ENCODE data around the gene MYEOV. TPM values are rescaled to one million over a fixed set of nuclear protein-coding genes. Genes with fewer than 3 reads are reported as not detected.

The MYEOV gene
- total RNA-seq, 1 experiment from 2014 or later = not detected

DNA sequence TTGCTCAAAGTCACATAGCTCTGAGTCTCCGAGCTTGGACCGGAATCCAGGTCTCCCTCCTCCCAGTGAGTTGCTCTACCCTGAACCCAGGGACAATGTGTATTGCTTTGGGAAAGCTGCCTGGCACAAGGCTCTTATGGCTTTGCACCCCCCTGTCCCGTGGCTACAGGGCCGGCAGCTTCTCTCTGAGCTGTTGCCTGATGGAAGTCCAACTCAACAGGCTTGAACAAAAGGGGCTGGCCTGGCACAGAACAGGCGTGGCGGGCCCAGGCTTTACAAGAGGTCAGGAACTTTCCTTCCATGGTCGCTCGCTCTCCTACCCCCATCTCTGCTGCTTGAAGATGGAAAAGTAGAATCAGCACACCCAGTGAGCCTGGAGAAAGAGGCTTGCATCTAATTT, 34.3 kb downstream of the MYEOV start:
- Mint-ChIP-seq H3K27ac (ENCODE audit: low read depth, unreplicated experiment) (no peak overlapping the region), H3K27me3 (ENCODE audit: insufficient read depth, unreplicated experiment) (no peaks in the 10 kb centered on the region), H3K4me1 (ENCODE audit: insufficient read depth, unreplicated experiment) (no peaks in the 10 kb centered on the region), H3K4me3 (ENCODE audit: unreplicated experiment) (no peak overlapping the region), H3K36me3 (ENCODE audit: insufficient read depth, unreplicated experiment) (peaks cover 6% of the 10 kb centered on the region), H3K9me3 (ENCODE audit: unreplicated experiment) (no peaks in the 10 kb centered on the region)
- TF ChIP-seq, protein P1, sequence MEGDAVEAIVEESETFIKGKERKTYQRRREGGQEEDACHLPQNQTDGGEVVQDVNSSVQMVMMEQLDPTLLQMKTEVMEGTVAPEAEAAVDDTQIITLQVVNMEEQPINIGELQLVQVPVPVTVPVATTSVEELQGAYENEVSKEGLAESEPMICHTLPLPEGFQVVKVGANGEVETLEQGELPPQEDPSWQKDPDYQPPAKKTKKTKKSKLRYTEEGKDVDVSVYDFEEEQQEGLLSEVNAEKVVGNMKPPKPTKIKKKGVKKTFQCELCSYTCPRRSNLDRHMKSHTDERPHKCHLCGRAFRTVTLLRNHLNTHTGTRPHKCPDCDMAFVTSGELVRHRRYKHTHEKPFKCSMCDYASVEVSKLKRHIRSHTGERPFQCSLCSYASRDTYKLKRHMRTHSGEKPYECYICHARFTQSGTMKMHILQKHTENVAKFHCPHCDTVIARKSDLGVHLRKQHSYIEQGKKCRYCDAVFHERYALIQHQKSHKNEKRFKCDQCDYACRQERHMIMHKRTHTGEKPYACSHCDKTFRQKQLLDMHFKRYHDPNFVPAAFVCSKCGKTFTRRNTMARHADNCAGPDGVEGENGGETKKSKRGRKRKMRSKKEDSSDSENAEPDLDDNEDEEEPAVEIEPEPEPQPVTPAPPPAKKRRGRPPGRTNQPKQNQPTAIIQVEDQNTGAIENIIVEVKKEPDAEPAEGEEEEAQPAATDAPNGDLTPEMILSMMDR (IDR thresholded peaks at IDR 0.05; ENCODE audit: unreplicated experiment) = no peak
- DNase-seq (ENCODE audit: unreplicated experiment) = no peak
- CTCF ChIA-PET = no interaction called here
- no TSS peak for BruUV-seq (replicated peaks)
- POLR2A ChIA-PET = no interaction called here
- intact Hi-C loops (cut with micrococcal nuclease) = no loop called here

- no peaks in the 10 kb centered on the region for H3K27me3 Mint-ChIP-seq (ENCODE audit: insufficient read depth, unreplicated experiment)
- ChIA-PET CTCF (no interaction called here), POLR2A (no interaction called here)
- no peak for DNase-seq (ENCODE audit: unreplicated experiment)
- H3K36me3 Mint-ChIP-seq (ENCODE audit: insufficient read depth, unreplicated experiment) = peaks cover 6% of the 10 kb centered on the region
- no TSS peak for BruUV-seq (replicated peaks)
- H3K4me3 Mint-ChIP-seq (ENCODE audit: unreplicated experiment) = no peak overlapping the region
- H3K4me1 Mint-ChIP-seq (ENCODE audit: insufficient read depth, unreplicated experiment) = no peaks in the 10 kb centered on the region
- intact Hi-C loops (cut with micrococcal nuclease) = no loop called here
- TF ChIP-seq, protein P1 (IDR thresholded peaks at IDR 0.05; ENCODE audit: unreplicated experiment) = no peak
- no peaks in the 10 kb centered on the region for H3K9me3 Mint-ChIP-seq (ENCODE audit: unreplicated experiment)
- H3K27ac Mint-ChIP-seq (ENCODE audit: low read depth, unreplicated experiment) = no peak overlapping the region
These were observed 35.6 kb downstream of the MYEOV start for GRCh38 chr11:69329581-69329980.

GRCh38 chr11:69330330-69330729, 36.4 kb downstream of the MYEOV start:
- TF ChIP-seq, protein P1 (IDR thresholded peaks at IDR 0.05; ENCODE audit: unreplicated experiment) = no peak
- no TSS peak for BruUV-seq (replicated peaks)
- Mint-ChIP-seq H3K4me1 (ENCODE audit: insufficient read depth, unreplicated experiment) (peaks cover 1% of the 10 kb centered on the region), H3K36me3 (ENCODE audit: insufficient read depth, unreplicated experiment) (peaks cover 6% of the 10 kb centered on the region), H3K9me3 (ENCODE audit: unreplicated experiment) (no peaks in the 10 kb centered on the region), H3K27me3 (ENCODE audit: insufficient read depth, unreplicated experiment) (no peaks in the 10 kb centered on the region), H3K4me3 (ENCODE audit: unreplicated experiment) (no peak overlapping the region), H3K27ac (ENCODE audit: low read depth, unreplicated experiment) (no peak overlapping the region)
- intact Hi-C loops (cut with micrococcal nuclease) = no loop called here
- no peak for DNase-seq (ENCODE audit: unreplicated experiment)
- POLR2A ChIA-PET = no interaction called here
- CTCF ChIA-PET = no interaction called here

GRCh38 chr11:69333149-69333710, 39.3 kb downstream of the MYEOV start:
- peaks cover 12% of the 10 kb centered on the region for H3K4me1 Mint-ChIP-seq (ENCODE audit: insufficient read depth, unreplicated experiment)
- peaks cover 6% of the 10 kb centered on the region for H3K36me3 Mint-ChIP-seq (ENCODE audit: insufficient read depth, unreplicated experiment)
- no peak overlapping the region for H3K4me3 Mint-ChIP-seq (ENCODE audit: unreplicated experiment)
- ChIA-PET CTCF (no interaction called here), POLR2A (interaction anchor here (1.2 kb wide), 1 partner anchor 59 kb away, joined by 3 read pairs; no protein-coding TSS in a partner anchor)
- no peak for DNase-seq (ENCODE audit: unreplicated experiment)
- no peaks in the 10 kb centered on the region for H3K9me3 Mint-ChIP-seq (ENCODE audit: unreplicated experiment)
- no peak overlapping the region for H3K27ac Mint-ChIP-seq (ENCODE audit: low read depth, unreplicated experiment)
- TF ChIP-seq, protein P1 (IDR thresholded peaks at IDR 0.05; ENCODE audit: unreplicated experiment) = no peak
- intact Hi-C loops (cut with micrococcal nuclease) = no loop called here
- BruUV-seq (replicated peaks) = no TSS peak
- no peaks in the 10 kb centered on the region for H3K27me3 Mint-ChIP-seq (ENCODE audit: insufficient read depth, unreplicated experiment)
